ENCODE results near the gene TMEM37. TPM values are rescaled to one million over a fixed set of nuclear protein-coding genes. Genes with fewer than 3 reads are reported as not detected.

TMEM37 gene
- total RNA-seq, 1 experiment from 2014 or later, result 4.2 TPM

- Histone ChIP-seq H4K20me1 (ENCODE audit: control insufficient read depth, insufficient read depth, insufficient read length) (no peaks in the 10 kb centered on the region), H2BK20ac (ENCODE audit: low read depth, low read length, poor library complexity, severe bottlenecking) (no peak overlapping the region), H3K79me2 (ENCODE audit: insufficient read depth, low read length) (no peaks in the 10 kb centered on the region), H4K5ac (ENCODE audit: insufficient read length, low read depth, low read length) (no peak overlapping the region), H3K14ac (ENCODE audit: insufficient read depth, low read length) (no peak overlapping the region), H2BK120ac (ENCODE audit: low read depth, low read length, poor library complexity, severe bottlenecking) (no peak overlapping the region), H3K79me1 (ENCODE audit: insufficient read depth, low read depth, low read length, poor library complexity, severe bottlenecking) (no peaks in the 10 kb centered on the region), H3K27me3 (ENCODE audit: insufficient read depth, low read length) (no peaks in the 10 kb centered on the region), H2AK5ac (ENCODE audit: insufficient read length, low read length) (no peak overlapping the region), H2BK12ac (ENCODE audit: insufficient read length, low read depth, low read length) (no peak overlapping the region), H4K8ac (replicated peaks; ENCODE audit: insufficient read length, low read depth, low read length) (no peak overlapping the region), H3K56ac (ENCODE audit: insufficient read length, low read depth, low read length) (no peak overlapping the region), H3K9ac (ENCODE audit: extremely low read depth, insufficient read length, low read length) (no peak overlapping the region), H2AFZ (ENCODE audit: low read length) (no peak overlapping the region), H3T11ph (ENCODE audit: low read length) (no peak overlapping the region), H2BK15ac (ENCODE audit: low read depth, low read length) (no peak overlapping the region), H3K23ac (ENCODE audit: insufficient read length, low read depth, low read length) (no peak overlapping the region), H4K91ac (ENCODE audit: insufficient read length, low read depth, low read length) (no peak overlapping the region), H3K4me1 (ENCODE audit: insufficient read depth, low read length) (no peaks in the 10 kb centered on the region; the same call in 1 of the 2 replicates), H3K9me3 (ENCODE audit: control insufficient read depth, low read depth, low read length) (no peaks in the 10 kb centered on the region), H2BK5ac (ENCODE audit: insufficient read length, low read length) (no peak overlapping the region), H3K4me2 (ENCODE audit: insufficient read depth, insufficient read length, low read length) (no peak overlapping the region), H3K27ac (ENCODE audit: insufficient read length, low read depth, low read length) (no peak overlapping the region), H3K18ac (ENCODE audit: insufficient read length, low read depth, low read length) (no peak overlapping the region), H3K23me2 (ENCODE audit: insufficient read length, low read depth, low read length, poor library complexity, severe bottlenecking) (no peaks in the 10 kb centered on the region), H3K4ac (ENCODE audit: low read depth, low read length) (no peak overlapping the region)
- Mint-ChIP-seq H3K9me3 (no peaks in the 10 kb centered on the region), H3K27ac (peak overlapping the region in 1 of 3 experiments; percentile 67; a peak in 1 of 7 replicates), H3K27me3 (ENCODE audit: low read depth) (peaks cover 2% of the 10 kb centered on the region; the same call in 1 of the 2 replicates), H3K36me3 (ENCODE audit: insufficient read depth in 1 of 3, low read depth in 3 of 3) (peaks cover 2 to 5% (median 2%) of the 10 kb centered on the region in 3 experiments; a peak in 4 of 7 replicates), H3K4me1 (peaks cover 6 to 12% of the 10 kb centered on the region in 2 experiments), H3K4me3 (no peak overlapping the region)
- no CpG with 5 or more reads among the region's 8 CpGs for WGBS (ENCODE audit: extremely low coverage, insufficient read length, low lambda C conversion rate)
- peak; percentile 20 for DNase-seq
- no peak for TF ChIP-seq CTCF (conservative IDR thresholded peaks at IDR 0.05)
Measured at GRCh38 chr2:119441376-119442225, 9.9 kb downstream of the TMEM37 start.
